ENCODE results near the gene FRAT2.

The FRAT2 gene

GRCh38 chr10:97365761-97366351 lies 31.3 kb upstream of the FRAT2 start:
- TF ChIP-seq CTCF (IDR thresholded peaks at IDR 0.05; ENCODE audit: borderline replicate concordance, control extremely low read depth, extremely low read depth, insufficient read depth, missing control alignments) = no peak
- no peak for DNase-seq (ENCODE audit: low spot score)
- in situ Hi-C loops (cut with MboI; ENCODE audit: low sequenced_read_pairs, unreplicated experiment) = no loop called here

GRCh38 chr10:97363071-97363470 lies 28.5 kb upstream of the FRAT2 start:
- in situ Hi-C loops (cut with MboI; ENCODE audit: low sequenced_read_pairs, unreplicated experiment) = no loop called here
- DNase-seq (ENCODE audit: low spot score) = no peak
- no peak for TF ChIP-seq CTCF (IDR thresholded peaks at IDR 0.05; ENCODE audit: borderline replicate concordance, control extremely low read depth, extremely low read depth, insufficient read depth, missing control alignments)

GRCh38 chr10:97362310-97363033 lies 27.9 kb upstream of the FRAT2 start:
- in situ Hi-C loops (cut with MboI; ENCODE audit: low sequenced_read_pairs, unreplicated experiment) = no loop called here
- DNase-seq (ENCODE audit: low spot score) = no peak
- no peak for TF ChIP-seq CTCF (IDR thresholded peaks at IDR 0.05; ENCODE audit: borderline replicate concordance, control extremely low read depth, extremely low read depth, insufficient read depth, missing control alignments)

GRCh38 chr10:97361537-97361901 lies 27.0 kb upstream of the FRAT2 start:
- no peak for TF ChIP-seq CTCF (IDR thresholded peaks at IDR 0.05; ENCODE audit: borderline replicate concordance, control extremely low read depth, extremely low read depth, insufficient read depth, missing control alignments)
- DNase-seq (ENCODE audit: low spot score) = no peak
- in situ Hi-C loops (cut with MboI; ENCODE audit: low sequenced_read_pairs, unreplicated experiment) = no loop called here

- DNase-seq (ENCODE audit: low spot score) = no peak
- in situ Hi-C loops (cut with MboI; ENCODE audit: low sequenced_read_pairs, unreplicated experiment) = no loop called here
- TF ChIP-seq CTCF (IDR thresholded peaks at IDR 0.05; ENCODE audit: borderline replicate concordance, control extremely low read depth, extremely low read depth, insufficient read depth, missing control alignments) = no peak
Observed at GRCh38 chr10:97360705-97361536, 26.4 kb upstream of the FRAT2 start.

- in situ Hi-C loops (cut with MboI; ENCODE audit: low sequenced_read_pairs, unreplicated experiment) = no loop called here
Observed at GRCh38 chr10:97358781-97359180, 24.3 kb upstream of the FRAT2 start.

More at GRCh38 chr10:97358781-97359180, 24.3 kb upstream of the FRAT2 start:
- no peak for DNase-seq (ENCODE audit: low spot score)
- TF ChIP-seq CTCF (IDR thresholded peaks at IDR 0.05; ENCODE audit: borderline replicate concordance, control extremely low read depth, extremely low read depth, insufficient read depth, missing control alignments) = no peak

Measured in GM13976 (cell line).